Stimulated activated CD8-positive, alpha-beta memory T cell treated with anti-CD3 and anti-CD28 coated beads, Interleukin-15, amount 100 ng/mL, for 4 hours (primary cell): ENCODE results near the gene MYH15.

ENCODE experiments used
- DNase-seq, 2 donors: peaks; one replicate each; pipeline ENCODE4 v3.0.0-alpha.2; 2020; ENCODE audit warnings: low read depth in 2 of 2

The MYH15 gene

DNA sequence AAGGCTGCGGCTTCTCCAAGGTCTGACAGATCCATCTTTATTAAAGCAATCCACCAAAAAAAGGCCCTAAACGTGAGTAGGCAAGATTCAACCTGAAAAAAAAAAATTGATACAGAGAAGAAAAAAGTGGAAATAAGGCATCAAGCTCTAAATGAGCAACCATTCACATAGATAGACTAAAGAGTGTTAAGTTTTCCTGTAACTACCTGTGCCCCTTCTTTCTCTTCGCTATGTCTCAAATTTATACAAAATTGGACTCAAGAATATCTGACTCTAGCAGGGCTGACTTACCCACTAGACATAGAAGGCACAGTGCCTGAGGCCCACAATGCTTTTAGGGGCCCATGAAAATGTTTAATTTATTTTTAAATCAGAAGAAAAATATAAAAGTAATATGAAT is at the start of gene MYH15:
MYH15 (minus strand) TSS at position 101 of the 400 bp plus-strand sequence; CDS start at position 35, 66 bp downstream.
- DNase-seq = no peak

DNA sequence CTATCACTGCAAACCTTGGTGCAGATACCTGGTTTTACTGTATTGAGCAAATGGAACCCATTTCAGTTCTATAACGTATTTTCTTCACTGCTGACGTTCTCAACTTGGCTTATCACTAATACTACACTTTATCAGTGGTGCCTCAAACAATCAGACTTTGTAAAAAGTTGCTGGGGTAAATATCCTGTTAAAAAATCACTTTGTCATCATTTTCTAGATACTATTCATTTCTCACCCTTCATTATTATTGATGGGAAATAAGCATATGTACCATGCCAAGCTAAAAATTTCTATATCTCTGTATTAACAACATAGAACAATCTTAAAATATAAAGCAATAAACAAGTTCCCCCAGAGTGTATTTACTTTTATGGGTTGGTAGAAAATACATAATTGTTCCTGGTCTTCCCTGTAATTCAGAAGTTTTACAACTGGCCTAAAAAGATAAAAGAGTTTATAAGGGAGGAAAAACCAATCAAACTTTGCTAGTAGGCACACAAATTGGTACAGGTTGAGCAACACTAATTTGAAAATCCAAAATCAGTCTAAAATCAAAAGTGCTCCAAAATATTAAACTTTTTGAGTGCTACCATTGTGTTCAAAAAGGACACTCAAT is 45.7 kb upstream of the MYH15 start:
- no peak for DNase-seq

DNA sequence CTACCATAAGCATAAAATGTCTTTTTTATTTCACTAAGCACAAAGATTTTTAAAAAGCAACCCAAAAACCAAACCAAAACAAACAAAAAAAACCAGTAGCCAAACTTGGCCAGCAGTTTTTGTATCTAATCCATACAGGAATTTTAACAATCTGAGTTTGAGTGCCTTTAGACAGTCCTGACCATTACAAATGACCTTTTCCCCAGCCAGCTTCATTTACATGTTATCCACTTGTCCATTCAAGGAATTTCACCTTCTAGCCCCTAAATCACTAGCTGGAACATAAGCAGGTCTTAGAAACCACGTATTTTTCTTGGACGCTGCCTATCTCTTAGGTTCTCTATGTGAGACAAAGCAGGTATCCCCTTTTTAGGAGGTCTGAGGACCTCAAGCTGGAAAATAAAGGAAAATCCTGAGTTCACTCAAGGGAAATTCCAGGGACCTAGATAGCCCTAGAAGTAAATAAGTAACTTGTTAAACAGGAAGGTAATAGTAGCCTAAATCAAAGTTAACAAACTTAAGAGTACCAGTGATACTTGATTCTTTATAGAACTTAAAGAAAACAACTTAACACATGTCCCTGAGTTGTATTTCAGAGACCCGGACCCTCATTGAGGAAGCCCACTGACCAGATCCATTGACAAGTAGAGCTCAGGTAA is 44.6 kb upstream of the MYH15 start:
- DNase-seq = no peak

DNA sequence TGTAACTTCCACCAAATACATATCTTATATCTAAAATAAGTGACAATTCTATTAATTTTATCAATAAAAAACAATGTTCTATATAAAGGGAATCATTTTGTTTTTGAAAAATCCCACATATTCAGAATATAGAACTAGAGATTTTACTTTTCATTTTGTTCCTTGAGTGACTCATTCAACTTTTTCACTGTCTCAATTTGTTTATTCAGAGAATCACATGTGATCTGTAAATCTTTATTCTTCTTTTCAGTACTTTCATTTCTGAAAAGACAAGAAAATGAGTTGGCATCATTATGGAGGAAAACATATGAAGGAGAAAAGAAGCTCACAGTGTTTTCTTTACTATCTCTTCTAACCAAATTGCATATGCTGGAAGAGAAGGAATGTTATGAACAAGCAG is 43.8 kb upstream of the MYH15 start:
- DNase-seq = no peak

DNA sequence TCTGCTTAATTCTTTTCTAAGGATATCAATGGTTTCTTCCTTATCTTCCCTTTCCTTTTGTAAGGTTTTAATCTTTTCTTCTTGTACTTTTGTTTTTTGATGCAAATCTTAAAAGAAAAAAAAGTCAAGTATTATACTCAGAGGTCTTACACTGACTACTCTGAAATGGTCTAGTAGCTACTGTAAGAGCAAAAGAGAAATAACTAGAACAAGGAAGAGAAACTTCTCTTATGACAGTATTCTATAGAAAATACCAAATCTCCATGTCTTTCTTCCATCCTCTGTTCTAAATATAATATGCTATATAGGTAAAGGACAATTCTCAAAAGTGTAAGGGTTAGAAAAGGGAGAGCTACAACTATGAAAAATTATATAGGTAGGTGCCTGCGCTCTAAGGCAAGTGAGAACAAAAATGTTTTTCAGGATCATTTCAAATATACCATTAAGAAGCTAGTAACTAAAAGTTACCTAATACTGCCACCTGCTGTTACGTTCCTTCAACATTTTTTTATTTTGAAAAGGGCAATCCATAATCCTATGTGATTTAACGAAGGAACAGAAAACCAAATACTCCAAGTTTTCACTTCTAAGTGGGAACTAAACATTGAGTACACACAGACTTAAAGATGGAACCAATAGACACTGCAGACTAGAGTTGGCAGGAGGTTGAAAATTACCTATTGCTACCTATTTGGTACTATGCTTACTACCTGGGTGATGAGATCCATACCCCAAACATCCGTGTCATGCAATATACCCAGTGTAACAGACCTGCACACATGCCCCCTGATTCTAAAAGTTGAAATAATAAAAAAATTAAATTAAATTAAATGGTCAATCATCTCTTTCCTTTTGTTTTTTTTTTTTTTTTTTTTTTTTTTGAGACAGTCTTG is 42.1 kb upstream of the MYH15 start:
- DNase-seq = no peak

DNA sequence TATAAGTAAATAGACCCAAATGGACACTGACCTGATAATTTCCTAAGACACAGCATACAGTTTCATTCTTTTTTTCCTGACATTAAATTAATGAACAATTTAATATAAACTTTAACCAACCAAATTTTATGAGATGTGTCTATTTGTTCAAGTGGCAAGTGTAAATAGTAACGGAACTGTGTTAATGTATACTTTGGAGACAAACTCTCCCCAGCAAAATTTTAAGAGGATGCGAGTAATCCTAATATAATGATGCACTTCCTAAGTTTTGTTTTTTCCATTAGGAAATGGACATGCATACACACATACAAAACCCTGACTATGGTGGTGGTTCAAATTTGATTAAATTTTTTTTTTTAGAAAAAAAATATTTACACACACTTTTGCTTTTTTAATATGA is 38.5 kb upstream of the MYH15 start:
- no peak for DNase-seq

DNA sequence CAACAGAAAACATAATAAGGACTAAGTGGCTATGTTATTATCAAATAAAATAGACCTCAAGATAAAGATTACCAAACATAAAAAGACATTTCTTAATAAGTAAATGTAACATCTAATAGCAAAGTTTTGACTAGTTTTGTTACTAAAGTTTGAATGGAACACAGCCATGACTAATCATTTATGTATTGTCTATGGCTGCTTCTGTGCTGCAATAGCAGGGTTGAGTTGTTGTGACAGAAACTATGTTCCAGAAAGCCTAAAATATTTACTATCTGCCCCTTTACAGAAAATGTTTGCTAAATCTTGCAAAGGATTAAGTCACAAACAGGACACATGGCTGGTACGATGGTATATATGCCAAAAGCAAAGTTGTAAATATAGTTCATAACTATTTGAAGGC is 37.9 kb upstream of the MYH15 start:
- no peak for DNase-seq

DNA sequence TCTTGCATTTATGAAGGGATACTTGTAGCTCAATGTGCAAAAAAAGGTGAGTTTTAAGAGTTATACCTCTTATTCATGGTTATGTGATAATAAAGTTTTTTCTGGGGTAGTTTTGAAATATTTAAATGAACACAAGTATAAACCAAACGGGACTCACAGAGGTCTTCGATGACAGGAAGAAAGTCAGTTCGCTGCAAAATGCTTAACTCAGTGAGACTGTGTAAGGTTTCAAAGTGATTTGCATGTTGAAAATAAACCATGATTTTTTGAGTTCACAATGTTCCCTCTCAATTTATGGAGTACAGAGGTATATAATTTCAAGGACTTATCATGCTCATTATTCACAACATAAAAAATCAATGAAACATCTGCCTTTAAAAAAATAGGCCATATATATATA is 36.3 kb upstream of the MYH15 start:
- no peak for DNase-seq

DNA sequence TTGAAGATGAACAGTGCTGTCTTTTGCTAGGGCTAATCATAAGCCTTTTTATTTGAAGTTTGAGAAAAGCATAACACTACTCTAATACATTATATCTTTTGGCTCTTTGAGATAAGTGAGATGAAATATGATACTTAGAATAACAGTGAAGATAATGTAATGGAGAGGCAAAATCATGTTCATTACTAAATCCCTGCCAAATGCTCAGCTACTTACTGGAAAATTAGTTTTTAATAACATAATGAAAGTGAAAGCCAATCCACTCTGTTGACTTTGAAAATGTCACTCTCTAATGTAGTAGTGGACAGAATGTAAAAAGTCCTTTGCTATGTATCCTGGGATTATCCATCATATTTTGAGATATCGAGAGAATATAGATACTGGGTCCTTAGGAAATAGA is 35.9 kb upstream of the MYH15 start:
- DNase-seq = no peak

DNA sequence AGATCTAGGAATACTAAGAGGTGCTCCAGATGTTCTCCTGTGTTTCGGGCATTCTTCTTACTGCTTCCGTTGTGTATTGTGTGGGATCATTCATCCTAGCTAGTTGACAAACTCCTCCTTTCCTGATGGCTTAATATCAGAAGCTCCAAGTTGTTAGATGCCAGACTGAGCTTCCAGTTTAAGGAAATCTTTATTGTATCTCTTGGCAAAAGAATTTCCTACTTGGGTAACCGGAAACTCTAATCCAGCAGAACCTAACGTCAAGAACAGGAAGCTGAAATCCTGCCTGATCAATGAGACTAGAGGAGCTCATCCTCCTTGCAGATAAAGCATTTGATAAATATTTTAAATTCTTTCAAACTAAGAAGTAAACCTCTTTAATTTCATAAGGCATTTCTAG is 27.7 kb upstream of the MYH15 start:
- no peak for DNase-seq

DNA sequence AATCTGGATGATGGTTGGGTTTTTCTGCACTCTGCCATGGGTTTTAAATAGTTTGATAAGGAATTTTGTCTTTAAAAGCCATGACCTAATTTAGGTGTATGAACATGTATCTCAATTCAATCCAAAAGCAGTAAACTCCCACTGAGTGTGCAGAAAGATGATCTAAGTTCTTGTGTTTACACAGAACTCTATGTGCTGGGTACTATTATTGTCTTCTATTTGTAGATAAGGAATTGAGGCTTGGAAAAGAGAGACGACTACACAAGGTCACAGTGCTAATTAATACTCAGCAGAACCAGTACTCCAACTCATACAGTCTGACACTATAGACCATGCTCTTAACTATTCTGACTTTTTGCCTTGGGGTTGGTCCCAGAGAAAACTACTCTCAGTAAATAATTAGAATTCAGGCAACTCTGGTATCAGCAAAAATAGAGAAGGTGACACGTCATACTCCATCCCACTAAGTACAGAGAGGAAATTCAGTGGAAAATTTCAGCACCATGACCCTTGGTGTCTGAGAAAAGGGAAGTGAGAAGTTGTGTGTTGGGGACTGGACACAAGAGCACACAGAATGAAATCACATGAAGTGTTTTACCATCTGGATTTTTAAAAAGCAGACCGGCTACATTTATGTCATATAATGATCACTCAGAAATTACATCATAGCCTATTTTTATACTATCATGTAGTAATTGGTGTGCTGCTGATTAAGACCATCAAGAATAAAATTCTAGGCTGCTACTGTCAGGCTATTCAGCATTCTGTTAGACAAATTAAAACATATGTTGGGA is 18.3 kb upstream of the MYH15 start:
- no peak for DNase-seq

DNA sequence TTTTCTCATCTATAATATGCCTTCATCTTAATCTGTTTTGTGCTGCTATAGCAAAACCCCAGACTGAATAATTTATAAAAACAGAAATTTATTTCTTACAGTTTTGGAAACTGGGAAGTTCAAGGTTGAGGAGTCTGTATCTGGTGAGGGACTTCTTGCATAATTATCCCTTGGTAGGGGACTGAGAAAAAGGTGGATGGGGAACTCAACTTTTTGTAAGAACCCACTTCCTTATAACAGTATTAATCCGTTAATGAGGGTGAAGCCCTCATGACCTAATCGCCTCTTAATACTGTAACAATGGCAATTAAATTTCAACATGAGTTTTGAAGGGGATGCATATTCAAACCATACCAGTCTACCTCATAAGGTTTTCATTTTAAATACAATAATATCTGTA is 17.4 kb upstream of the MYH15 start:
- DNase-seq = no peak

DNA sequence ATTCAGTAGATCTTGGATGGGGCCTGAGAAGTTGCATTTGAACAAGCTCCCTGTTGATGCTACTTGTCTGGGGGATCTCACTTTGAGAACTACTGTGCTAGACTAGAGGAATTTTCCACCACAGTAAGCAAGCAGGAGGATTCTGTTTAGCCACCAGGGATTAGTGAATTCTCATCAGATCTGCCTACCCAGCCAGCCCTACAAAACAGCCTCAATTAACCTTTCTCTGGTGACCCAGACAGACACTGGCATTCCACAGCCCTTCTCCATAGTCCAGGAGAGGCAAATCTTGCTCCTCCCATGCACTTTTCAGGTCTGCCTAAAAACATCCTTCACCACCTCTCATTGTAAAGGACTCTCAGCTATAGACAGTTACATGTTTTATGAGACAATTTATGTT is 16.7 kb upstream of the MYH15 start:
- no peak for DNase-seq

DNA sequence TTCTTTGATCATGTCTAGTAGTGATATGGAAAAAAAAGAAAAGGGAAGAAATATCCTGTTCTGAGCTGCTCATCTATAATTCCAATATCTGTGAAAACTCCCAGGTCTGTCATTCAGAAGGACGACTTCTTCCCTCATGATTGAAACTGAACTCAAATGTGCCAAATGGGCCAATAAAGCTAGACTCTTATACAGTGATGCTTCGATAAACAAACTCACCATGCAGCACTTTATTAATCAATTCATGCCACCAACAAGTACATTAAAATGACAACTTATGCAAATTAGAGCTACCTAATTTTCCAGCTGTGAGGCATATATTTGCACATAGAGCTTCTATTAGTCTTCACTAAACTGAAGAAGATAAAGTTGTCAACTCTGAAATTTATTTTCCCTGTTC is 15.6 kb upstream of the MYH15 start:
- DNase-seq = no peak

DNA sequence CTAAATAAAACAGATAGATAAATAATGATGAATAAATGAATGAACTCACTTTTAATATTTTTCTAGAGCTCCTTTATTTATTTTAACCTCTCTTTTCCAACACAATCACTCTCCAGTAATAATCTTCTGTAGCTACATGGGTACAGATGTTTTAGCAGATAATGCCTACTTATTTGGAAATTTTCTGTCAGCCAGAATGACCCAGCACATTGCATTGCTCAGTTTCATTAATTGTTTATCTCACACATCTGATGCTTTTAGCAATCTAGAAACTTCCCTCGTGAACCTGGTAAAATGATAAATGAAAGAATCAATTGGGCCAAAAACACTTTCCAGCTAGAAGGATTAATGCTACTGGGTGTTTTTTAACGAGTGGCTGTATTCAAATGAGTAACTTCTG is 14.9 kb upstream of the MYH15 start:
- DNase-seq = no peak

DNA sequence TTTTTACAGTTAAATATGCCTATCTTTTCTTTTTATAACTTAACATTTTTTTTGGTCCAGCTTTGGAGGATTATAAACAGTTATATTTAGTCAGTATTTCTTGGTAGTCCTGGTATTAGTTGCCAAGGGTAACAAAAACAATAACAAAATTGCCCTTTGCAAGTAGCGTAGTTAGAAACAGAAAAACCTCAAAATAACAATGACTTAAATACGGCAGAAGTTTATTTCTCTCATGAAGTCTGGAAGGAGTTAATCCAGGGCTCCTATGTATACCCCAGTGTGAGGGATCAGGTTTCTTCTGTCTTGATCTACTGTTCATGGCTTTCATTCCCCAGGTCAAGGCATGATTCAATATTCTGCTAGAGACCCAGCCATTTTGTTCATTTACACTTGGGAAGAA is 14.1 kb upstream of the MYH15 start:
- no peak for DNase-seq

DNA sequence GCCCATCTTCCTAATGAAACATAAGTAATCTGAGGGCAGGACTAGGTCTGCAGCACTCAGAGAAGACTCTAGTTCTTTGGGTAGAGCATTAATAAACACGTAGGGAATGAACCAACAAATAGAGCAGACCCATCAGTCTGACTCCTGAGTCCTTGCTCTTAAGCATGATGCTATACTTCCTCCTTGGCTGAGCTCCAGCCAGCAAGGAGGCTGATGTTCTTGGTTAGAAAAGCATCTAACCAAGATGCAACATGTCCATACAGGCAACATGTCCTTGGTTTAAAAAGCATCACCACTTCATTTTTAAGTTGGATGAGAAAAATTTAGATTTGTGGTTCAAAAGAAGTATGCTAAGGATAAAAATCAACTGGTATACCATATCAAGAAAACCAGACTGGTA is 8.5 kb upstream of the MYH15 start:
- DNase-seq = no peak

DNA sequence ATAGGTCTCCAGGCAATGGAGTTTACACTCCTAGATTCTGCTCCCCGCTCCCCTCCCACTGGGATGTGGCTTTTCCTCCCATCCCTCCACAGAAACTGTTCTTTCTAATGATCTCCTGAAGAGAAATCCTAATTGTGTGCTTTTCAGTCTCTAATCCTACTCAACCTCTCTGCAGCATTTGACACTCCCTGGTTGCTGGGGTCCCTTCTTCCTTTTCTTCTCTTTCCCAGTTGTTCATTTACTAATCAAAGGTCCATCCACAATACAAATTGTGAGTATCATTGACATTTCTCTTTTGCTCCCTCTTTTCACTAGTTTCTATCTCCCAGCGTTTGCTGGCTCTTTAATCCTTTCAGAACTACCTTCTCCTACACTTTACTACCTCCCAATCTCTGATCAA is 6.5 kb upstream of the MYH15 start:
- DNase-seq = no peak

DNA sequence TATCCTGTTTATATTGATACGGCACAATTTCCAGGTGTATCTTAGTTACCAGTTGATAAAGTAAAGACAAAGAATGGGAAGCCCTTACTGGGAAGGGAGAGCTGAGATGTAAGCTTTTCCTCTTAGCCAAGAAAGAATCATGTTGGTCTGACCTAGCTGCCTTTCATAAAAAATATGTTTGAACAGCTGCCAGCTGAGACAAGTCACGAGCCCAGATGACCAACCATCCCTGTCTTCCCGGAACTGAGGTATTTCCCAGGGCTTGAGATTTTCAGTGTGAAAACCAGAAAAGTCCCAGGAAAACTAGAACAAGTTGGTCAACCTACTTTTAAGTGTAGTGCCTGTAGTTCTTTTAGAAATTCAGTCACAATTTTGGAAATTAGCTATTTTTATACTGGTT is 3.6 kb upstream of the MYH15 start:
- no peak for DNase-seq

DNA sequence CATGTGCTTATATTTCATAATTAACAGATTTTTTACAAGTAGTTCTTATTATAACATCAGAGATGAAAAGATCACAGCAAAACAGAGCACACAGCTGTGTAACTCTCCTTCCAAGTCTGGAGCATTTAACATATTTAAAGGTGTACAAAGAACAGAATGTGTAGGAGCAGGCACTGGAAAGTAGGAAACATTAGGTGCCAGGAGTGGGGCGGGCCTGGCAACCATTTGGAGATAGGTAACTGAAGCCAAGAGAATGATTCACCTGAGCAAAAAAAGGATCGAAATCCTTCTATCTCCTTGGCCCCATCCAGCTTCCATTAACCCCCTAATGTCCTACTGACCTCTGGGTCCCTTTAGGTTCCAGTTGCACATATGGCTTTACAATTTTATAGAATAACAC is 2.3 kb upstream of the MYH15 start:
- no peak for DNase-seq

DNA sequence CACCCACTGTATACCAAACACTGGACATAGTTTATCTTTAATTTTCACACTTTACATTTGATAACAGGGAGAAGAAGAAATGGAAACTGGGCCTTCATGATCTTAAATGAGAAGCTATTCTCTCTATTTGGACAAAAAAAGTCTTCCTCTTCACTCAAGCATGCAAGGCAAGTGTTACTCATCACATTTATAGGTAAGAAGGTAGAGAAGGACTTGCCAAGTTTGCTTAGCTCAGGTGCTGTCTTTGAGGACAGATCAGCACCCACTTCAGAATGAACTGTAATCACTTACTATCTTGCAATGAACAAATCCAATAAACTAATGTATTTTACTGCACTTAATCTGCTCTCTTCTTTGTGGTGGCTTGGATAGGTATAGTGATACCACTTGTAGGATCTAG is 1.1 kb upstream of the MYH15 start:
- DNase-seq = no peak

DNA sequence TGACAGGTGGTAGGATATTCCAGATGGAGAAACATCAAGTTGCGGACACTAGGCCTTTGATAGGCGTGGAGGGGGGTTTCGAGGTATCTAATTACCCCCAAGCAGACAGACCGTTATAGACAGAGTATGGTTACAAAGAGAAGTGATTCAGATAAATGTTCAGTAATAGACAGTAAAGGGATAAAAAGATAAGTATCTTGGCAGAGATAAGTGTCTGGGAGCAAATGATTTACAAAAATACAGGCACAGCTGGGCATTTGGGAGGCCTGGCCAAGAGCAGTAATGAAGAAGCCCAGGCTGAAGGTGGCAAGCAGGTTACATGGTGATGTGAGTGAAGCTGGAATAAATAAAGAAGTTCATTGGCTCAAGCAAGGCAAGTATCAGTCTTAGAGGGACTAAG is 659 bp upstream of the MYH15 start:
- no peak for DNase-seq
